ENCODE measurements around the gene NLGN3.

The NLGN3 gene

DNA sequence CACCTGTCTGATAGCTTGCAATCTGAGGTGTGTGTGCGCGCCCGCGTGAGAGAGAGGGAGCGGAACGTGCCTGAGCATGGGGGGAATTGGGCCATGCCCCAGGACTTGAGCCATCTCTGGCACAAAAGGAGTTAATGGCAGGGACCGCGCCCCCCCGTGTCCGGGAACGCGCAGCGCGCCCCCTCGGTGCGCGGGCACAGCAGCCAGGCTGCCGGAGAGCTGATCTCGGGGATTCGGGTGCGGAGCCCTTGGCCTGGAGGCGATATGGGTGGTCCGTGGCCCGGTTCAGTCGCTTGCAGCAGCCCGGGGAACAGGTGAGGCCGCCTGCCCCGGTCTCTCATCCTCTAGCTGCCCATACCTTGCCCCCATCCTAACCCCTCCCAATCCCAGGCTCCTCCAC, at the start of gene NLGN3:
Gene NLGN3, plus strand, starts transcription at position 191 of the 400 bp plus-strand sequence. CDS start 2,909 bp downstream, outside the sequence.
- no peak for DNase-seq

DNA sequence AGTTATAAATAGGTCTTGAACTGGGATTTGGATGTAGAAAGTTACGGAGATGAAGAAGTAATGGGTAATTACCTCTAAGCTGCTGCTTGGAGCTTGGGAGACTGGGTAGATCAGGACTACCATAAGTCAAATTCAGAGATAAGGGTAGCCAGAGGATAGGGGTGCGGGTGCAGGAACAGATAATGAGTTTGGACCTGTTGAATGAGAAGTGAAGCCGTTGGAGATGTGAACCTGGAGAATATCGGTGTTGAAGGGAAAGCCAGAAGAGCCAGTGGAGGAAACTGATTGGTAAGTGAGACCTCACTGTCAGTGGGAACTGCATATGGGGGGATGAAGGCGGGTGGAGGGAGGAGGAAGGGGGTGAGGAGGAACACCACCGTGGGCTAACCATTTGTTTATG, 49.6 kb upstream of the NLGN3 start:
- no peak for DNase-seq

DNA sequence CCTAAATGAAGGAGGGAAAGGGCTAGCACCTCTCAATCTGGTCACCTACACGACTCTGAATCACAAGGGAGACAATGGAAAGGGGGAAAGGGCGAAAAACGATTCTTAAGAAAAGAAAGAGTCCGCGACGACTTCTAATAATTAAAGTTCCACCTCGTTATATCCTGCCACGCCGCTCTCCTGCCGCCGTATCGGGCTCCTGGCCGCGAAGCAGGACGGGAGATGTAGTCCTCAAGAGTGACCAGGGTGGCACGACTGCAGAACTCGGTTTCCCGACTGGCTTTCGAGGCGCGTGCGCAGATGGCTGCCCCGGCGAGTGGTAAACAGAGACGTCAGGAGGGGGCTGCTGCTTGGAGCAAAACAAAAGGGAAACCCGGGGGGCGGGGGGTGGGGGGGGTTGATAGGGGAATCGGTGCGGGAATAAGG, 49.1 kb upstream of the NLGN3 start, which contains the start of gene FOXO4:
Gene FOXO4, plus strand, starts transcription at position 297 of the 426 bp plus-strand sequence. CDS start 678 bp downstream, outside the sequence.
- peak; percentile 87 for DNase-seq

DNA sequence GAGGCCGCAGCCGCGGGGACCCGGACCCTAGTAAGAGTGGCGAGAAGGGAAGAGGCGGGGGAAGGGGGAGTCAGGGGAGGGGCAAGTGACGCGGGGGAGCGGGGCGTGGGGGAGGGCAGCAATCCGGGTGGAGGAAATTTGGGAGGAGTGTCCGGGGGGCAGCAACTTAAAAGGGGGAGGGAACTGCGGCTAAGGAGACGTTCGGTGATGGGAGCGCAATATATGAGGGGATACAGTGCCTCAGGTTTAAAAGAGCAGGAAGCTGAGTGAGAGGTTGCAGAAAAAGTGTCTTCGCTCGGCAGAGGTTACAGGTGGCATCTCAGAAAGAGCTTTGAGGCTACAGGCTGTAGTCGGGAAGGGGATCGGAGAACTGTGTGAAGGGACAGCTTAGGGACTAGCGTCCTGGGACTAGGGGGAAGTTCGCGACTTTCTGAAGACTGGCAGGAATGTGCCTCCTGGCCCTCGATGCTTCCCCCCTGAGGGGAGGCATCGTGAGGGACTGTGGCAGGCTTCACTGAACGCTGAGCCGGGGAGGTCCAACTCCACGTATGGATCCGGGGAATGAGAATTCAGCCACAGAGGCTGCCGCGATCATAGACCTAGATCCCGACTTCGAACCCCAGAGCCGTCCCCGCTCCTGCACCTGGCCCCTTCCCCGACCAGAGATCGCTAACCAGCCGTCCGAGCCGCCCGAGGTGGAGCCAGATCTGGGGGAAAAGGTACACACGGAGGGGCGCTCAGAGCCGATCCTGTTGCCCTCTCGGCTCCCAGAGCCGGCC, 48.5 kb upstream of the NLGN3 start:
- DNase-seq: peak; percentile 39

DNA sequence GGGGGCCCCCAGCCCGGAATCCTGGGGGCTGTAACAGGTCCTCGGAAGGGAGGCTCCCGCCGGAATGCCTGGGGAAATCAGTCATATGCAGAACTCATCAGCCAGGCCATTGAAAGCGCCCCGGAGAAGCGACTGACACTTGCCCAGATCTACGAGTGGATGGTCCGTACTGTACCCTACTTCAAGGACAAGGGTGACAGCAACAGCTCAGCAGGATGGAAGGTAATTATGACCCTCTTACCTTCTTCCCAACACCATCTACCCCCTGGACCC, 47.9 kb upstream of the NLGN3 start:
- DNase-seq: no peak

DNA sequence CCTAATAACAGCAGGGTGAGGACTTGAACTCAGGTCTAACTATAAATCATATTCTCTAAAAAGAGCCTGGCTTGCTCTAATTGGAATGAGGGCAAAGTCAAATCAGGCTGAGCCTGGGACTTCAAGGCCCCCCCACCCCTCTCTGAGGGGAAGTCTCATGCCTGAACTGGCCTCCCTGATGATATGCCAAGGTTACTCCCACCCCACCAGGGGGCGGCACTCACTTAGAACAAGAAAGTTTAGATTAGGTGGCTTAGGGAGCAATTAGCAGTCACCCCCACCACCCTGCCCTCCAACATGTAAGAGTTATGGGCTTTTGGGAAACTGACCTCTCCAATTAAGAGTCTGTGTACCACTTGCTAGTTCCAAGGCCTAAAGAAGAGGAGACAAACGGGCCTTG, 46.3 kb upstream of the NLGN3 start:
- peak; percentile 71 for DNase-seq

DNA sequence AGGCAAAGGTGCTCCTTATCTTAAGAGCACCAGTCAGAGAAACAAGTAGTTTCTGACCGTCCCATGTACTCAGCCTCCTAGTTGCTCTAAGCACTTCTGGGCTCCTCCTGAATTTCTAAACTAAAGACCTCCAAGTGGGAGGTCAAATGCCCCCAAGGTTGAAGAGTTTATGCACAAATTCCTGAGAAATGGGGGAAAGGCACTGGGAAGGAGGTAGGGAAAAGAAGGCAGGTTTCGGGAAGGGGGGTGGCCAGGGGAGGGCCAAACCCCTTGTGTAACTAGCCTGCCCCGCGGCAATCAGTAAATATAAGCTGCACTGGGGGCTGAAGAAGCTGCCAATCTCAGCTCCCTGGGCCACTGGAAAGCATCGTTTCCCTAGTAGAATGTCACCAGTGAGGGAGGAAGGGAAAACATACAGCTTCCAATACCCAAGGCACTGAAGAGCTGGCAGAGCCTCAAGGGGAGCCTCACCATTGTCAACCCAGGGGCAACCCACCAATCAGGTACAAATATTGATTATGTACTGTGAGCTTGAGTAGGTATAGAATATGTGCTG, 45.6 kb upstream of the NLGN3 start:
- no peak for DNase-seq

DNA sequence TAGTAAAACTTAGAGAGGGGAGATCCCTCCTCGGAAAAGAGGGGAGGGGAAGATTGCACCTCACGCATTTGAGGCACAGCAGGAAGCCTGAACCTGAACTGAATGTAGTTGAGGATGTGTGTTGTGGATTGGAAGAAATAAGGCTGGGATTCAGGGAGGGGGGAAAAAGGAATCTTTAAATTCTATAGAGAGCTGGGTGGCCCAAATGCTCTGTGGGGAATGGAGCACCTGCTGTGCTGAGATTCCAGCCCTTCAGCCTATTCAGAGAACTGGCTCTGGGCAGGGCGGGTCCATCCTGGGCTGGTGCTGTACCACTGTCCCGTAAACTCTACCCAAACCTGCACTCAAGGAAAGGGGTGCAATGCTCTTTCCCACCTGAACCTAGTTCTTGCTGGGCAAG, 44.9 kb upstream of the NLGN3 start:
- DNase-seq: no peak

DNA sequence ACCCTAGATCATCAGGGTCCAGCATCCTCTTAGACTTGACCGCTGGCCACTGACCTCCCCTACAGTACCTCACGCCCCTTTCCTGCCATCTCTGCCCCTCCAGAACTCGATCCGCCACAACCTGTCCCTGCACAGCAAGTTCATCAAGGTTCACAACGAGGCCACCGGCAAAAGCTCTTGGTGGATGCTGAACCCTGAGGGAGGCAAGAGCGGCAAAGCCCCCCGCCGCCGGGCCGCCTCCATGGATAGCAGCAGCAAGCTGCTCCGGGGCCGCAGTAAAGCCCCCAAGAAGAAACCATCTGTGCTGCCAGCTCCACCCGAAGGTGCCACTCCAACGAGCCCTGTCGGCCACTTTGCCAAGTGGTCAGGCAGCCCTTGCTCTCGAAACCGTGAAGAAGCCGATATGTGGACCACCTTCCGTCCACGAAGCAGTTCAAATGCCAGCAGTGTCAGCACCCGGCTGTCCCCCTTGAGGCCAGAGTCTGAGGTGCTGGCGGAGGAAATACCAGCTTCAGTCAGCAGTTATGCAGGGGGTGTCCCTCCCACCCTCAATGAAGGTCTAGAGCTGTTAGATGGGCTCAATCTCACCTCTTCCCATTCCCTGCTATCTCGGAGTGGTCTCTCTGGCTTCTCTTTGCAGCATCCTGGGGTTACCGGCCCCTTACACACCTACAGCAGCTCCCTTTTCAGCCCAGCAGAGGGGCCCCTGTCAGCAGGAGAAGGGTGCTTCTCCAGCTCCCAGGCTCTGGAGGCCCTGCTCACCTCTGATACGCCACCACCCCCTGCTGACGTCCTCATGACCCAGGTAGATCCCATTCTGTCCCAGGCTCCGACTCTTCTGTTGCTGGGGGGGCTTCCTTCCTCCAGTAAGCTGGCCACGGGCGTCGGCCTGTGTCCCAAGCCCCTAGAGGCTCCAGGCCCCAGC, 43.8 kb upstream of the NLGN3 start:
- DNase-seq: no peak

DNA sequence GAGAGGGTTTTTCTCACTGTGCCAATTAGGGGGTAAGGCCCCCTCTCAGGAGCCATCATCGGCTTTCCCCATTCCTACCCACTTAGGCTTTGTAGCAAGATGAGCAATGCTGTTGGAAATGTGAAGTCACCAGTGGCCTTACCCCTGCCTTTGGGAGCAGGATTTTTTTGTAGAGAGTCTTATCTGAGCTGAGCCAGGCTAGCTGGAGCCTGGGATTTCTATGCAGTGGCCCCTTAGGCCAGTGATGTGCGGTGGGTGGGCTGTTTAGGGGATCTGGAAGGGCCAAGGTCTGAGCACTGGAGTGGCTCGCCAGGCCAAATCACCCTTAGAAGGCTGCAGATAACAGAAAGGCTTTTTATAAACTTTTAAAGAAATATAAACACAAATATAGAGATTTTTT, 42.3 kb upstream of the NLGN3 start:
- no peak for DNase-seq

DNA sequence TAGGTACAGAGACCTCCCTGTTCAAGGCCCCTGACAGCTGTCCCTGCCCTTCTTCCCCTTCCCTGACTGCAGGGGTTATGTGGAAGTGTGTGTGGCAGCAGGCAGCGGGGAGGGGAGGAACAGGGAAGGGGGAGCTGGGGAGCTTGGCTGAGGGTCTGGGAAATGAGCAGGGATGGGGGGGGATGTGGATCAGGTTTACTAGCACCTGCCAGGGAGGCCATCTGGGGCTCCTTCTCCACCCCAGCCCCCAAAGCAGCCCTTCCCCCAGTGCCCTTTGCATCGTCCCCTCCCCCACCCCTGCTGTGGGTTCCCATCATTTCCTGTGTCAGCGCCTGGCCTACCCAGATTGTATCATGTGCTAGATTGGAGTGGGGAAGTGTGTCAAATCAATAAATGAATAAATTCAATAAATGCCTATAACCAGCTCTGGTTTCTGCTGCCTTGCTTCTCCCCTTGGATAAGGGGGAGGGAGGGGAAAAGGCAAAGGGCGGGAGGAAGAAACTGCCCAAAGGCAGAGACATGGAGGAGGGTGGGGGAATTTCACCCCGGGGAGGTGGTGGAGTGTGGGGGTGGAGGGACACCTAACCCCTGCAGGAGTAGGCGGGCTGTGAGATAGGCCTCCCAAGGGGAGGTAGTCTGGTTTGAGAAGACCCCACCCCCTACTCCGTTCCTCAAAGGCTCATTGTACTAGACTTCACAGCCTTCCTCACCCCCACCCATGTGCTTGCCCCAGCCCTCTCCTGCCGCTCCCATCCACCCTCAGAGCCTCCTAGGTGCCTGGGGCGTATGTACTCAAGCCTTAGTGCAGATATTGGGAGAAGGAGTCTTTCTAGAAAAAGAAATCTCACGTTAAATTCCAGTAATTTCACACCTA, 41.3 kb upstream of the NLGN3 start:
- no peak for DNase-seq

DNA sequence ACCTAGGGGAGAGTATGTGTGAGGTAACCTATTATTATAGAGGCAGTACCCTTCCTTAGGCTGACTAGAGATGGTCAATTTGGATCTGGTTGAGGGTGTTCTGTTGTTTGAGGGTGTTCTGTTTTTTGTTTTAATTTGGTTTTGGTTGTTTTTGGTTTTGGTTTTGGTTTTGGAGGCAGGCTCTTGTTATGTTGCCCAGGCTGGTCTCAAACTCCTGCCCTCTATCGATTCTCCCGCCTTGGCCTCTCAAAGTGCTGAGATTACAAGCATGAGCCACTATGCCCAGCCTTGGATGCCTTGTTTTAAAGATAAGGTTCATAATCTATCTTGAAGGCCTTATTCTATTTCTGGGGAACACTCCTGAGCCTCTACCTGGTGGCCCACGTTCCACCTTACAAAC, 39.0 kb upstream of the NLGN3 start:
- no peak for DNase-seq

DNA sequence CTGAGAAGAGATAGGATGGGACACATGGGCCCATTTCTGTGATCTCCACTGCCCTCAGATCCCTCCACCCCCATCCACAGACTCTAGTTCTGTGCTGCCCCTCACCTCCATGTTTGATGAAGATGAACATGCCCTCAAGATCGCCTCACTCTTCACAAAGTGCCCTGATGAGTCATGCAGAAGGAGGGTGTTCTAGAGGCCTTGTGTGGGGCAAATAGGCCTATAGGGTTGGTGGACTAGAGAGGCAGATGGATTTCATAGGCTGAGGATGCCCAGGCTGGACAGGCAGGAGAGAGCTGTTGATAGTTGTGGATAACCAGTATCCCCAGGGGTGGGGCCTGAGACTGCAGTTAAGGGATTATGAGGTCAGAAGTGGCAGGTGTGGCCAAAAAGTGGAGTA, 38.2 kb upstream of the NLGN3 start, which contains the start of gene CXorf65:
Gene CXorf65, minus strand, starts transcription at position 314 of the 400 bp plus-strand sequence. Its CDS starts 184 bp downstream, at position 130.
- DNase-seq: no peak

DNA sequence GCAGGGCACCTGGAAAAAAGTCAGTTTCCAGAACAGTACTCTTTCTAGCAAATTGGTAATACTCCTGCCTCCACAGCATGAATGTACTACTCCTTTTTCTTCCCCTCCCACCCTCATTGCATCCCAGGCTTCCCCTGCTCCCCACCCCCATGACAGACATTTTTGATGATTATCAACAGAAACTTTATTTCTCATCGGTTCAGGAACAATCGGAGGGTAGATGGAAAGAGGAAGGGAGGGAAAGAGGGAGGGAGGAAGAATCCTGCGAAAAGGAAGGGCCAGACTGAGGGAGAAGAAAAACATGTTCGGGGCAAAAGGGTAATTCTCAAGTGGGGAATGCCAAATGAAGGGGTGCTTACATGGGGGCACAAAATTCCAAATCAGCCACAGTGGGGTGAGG, 37.4 kb upstream of the NLGN3 start:
- DNase-seq: no peak

DNA sequence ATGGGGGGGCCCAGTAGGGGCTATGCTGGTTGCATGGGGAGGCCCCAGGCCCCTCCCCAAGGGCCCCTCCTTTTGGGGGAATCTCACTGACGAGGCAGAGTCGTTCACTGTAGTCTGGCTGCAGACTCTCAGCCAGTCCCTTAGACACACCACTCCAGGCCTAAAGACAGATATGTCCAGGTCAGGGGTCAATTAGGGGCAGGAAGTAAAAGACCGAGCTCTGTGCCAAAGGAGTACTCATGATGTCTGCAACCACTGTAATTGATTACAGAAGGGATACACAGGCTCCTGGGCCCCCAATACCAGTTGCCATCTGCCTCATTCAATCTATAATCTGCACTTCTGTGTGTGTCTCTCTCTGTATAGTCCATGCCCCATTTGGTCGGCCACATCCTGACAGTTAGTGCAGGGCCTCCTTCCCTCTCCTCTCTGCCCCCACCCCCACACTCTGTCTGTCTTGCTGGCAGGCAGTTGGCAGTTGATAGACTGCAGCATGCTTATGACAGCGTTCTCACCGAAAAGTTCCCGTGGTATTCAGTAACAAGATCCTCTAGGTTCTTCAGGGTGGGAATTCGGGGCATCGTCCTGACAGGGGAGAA, 36.8 kb upstream of the NLGN3 start:
- no peak for DNase-seq

DNA sequence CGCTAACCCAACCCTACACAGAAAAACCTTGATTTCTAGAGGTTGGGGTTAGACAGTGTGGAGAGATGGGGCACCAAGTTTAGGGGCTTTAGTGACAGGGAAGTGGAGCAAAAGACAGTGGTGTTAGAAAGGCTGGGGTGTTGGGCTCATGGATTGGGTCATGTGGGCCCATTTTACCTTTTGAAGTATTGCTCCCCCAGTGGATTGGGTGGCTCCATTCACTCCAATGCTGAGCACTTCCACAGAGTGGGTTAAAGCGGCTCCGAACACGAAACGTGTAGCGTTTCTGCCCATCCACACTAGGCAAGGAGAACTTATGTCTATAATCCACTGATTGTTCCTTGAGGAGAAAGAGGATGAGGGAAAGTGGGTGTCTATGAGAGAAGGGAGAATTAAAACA, 35.6 kb upstream of the NLGN3 start:
- DNase-seq: no peak

DNA sequence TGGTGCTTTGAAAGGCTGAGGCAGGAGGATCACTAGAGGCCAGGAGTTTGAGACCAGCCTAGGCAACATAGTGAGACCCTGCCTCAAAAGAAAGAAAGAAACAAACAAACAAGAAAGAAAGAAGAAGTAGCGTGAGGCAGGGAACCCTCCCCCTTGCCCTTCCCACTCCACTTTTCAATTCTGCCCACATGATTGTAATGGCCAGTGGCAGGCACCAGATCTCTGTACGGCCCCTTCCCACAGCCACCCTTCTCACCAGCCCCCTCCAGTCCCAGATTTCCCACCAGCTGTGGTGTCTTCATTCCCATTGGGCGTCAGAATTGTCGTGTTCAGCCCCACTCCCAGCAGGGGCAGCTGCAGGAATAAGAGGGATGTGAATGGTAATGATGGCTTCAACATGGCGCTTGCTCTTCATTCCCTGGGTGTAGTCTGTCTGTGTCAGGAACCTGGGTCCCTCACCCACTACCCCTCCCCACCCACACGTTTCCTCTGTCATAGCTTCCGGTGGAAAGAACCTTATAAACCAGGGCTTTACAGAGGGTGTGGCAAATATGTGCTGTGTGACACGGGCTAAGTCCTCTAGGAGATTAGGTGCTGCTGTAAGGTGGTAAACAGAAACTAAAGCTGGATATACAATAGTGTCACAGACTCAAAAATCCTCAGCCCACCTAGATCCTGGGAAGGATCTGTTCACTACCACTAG, 33.3 kb upstream of the NLGN3 start, which contains the start of gene IL2RG:
Gene IL2RG, minus strand, starts transcription at position 437 of the 703 bp plus-strand sequence. Its CDS starts 38 bp downstream, at position 399.
- peak; percentile 66 for DNase-seq

DNA sequence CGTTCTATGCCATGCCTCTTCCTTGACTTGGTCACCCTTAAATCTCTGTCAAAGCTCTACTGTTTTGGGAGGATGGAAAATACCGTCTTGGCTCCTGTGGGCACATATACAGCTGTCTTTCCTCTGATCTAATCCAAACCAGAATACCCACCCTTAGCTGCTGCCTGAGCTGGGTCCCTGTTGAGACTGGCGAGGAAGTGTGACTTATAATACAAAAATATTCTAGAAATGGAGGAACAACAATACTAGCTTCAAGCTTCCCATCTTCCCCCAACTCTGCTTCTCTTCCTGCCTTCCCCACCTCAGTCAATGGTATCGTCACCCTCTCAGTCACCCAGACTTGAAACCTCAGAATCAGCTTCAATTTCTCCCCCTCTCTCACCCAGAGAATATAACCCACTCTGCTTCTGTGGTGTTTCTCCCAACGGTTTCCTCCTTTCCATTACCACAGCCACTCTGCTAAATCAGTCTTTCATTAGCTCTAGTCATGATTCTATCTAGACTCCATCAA, 32.7 kb upstream of the NLGN3 start:
- no peak for DNase-seq

DNA sequence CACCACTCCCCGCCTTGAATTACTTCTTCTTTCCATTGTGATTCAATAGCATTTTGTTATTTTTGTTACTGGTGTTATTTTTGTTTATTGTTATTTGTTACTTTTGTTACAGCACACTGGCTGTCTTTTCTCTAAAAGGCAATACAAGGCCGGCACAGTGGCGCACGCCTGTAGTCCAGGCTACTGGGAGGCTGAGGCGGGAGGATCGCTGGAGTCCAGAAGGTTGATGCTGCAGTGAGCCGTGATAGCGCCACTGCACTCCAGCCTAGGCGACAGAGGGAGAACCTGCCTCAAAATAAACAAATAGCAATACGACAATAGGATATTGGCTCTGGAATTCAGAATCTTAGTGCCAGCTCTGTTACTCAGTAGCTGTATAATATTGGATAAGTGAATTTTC, 27.3 kb upstream of the NLGN3 start:
- no peak for DNase-seq

DNA sequence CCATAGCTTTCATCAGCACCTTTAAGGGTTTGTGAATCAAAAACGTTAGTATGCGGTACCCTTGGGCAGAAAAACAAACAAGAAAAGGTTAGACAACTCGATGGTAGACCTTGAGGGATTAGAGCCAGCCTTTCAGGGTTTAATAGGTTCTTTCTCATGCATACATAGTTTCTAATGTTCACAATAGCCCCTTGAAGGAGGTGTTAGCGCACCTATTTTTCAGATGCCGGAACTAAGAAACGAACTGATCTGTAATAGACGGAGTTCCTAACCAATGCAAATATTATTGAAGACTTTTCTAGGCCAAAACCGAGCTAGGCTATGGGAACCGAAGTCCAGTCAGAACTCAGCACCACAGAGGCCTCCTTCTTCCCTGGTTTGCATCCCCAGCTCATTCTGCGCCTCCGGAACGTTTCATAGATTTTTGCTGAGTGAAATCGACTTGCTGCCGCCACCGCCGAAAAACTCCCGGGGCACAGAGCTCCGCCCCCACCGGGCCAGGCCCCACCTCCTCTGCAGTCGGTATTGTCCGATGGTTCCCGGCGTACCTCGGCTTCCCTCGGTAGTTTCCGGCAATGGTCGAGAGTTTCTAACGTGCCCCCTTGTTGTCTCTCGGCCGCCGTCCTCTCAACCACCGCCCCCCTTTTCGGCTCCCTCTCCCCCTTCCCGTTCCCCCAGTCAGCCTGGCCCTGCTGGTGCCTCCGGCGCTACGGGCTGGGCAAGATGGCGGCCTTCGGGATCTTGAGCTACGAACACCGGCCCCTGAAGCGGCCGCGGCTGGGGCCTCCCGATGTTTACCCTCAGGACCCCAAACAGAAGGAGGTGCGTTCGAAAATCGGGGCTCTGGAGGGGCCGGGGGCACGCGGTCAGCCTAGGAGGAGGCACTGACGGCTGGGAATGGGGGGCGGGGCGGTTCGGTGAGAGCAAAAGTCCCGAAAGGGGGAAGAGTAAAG, 26.3 kb upstream of the NLGN3 start, which contains the start of gene MED12:
Gene MED12, plus strand, starts transcription at position 565 of the 953 bp plus-strand sequence. Its CDS starts 159 bp downstream, at position 724.
- peak; percentile 72 for DNase-seq

Data from suppressor macrophage treated with lipopolysaccharide for 4 hours (primary cell).